IPS DF 6.9 (cell line): ENCODE results near the gene APBB2.

ENCODE experiments used
- DNase-seq: peaks from one replicate; pipeline ENCODE4 v3.0.0-alpha.2; 2013; ENCODE audit warnings: low read depth, low spot score
- H3K27ac ChIP-seq: one replicate; pipeline ENCODE4 v1.5.1; 2013; ENCODE audit warnings: low read length, control low read depth
- H3K27me3 ChIP-seq: 2 replicates; pipeline ENCODE4 v1.6.1; 2013; ENCODE audit warnings: mild to moderate bottlenecking, low read length; ENCODE audit not compliant: control insufficient read depth, insufficient read depth
- H3K36me3 ChIP-seq: 2 replicates; pipeline ENCODE4 v1.6.1; 2013; ENCODE audit warnings: low read length; ENCODE audit not compliant: control insufficient read depth, insufficient read depth
- H3K4me1 ChIP-seq: 2 replicates; pipeline ENCODE4 v1.6.1; 2013; ENCODE audit warnings: low read length; ENCODE audit not compliant: control insufficient read depth, insufficient read depth
- H3K4me3 ChIP-seq: 2 replicates; pipeline ENCODE4 v1.5.1; 2013; ENCODE audit warnings: mild to moderate bottlenecking, low read length
- H3K9me3 ChIP-seq: 2 replicates; pipeline ENCODE4 v1.6.1; 2013; ENCODE audit warnings: low read length, inconsistent platforms; ENCODE audit not compliant: control insufficient read depth, insufficient read depth
- WGBS: extraction: QIAGEN DNeasy Blood & Tissue Kit; methylation state at CpG from one replicate; pipeline ENCODE4 v1.1.7; 2013; ENCODE audit warnings: mixed read lengths, missing lambda C conversion rate; ENCODE audit not compliant: insufficient read length, insufficient coverage; 5-methylcytosine and 5-hydroxymethylcytosine counted together

Gene APBB2

GRCh38 chr4:41160856-41161255 is 53.5 kb downstream of the APBB2 start:
- no peaks in the 10 kb centered on the region for H3K36me3 ChIP-seq
- H3K4me3 ChIP-seq, result no peak overlapping the region
- H3K4me1 ChIP-seq, result no peaks in the 10 kb centered on the region
- DNase-seq, result no peak
- H3K27ac ChIP-seq, result no peak overlapping the region
- no CpG with 5 or more reads among the region's 4 CpGs for WGBS
- H3K27me3 ChIP-seq, result no peaks in the 10 kb centered on the region
- H3K9me3 ChIP-seq, result no peaks in the 10 kb centered on the region

DNA sequence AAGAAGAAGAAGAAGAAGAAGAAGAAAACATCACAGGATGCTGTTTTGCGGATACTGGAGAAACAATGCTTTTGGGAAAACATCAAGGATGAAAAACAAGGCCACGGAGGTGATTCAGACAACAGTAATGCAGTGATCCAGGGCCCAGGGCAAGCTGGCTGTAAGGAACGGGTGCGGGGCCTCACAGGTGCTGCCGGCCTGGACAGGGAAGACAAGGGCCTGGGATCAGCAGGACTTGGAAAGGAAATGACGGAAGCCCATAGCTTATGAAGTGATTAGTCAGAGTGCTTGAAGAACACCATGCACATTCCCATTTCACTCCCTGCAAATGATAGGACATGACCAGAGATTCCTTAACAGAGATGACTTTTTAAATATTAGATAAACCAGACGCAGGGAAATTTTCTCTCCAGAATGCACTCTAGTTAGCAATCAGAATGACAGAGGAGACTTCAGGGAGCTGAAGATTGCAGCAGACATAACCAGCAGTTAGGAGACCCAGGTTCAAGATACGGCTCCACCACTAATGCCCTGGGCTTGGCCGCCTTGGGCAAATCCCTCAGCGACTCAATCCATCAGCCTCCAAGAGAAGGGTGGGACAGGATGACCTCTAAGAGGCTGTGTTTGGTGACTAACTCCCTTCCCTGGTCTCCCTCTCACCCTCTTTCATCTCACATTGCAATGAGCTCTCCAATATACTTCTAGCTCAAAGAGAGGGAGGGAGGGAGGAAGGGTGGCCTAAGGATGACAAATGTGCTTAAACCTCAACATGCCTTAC is 54.1 kb downstream of the APBB2 start:
- WGBS, result no CpG with 5 or more reads among the region's 10 CpGs
- DNase-seq, result no peak
- no peak overlapping the region for H3K4me3 ChIP-seq

DNA sequence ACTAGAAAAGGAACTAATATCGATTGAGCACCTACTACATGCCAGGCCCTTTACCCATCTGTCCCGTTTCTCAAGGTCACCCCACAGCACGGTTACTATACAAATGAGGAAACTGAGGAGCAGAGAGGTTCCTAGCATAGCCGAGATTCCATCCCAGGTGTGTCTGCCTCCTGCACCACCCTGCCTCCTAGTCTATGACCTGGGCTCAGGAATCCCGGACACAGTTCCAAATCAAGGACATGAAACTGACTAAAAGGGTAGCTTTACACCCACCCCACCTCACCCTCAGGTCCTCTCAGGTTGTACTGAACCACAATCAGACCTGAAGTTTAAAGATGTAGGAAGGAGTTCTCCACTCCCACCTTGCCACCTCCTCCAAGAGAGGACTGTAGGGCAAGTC is 55.6 kb downstream of the APBB2 start:
- Histone ChIP-seq H3K36me3 (no peaks in the 10 kb centered on the region), H3K27me3 (no peaks in the 10 kb centered on the region), H3K4me1 (no peaks in the 10 kb centered on the region), H3K27ac (no peak overlapping the region), H3K9me3 (no peaks in the 10 kb centered on the region), H3K4me3 (no peak overlapping the region)
- DNase-seq, result no peak
- no CpG with 5 or more reads among the region's 5 CpGs for WGBS

More for the DNA sequence above, 54.1 kb downstream of the APBB2 start:
- Histone ChIP-seq H3K27me3 (no peaks in the 10 kb centered on the region), H3K27ac (no peak overlapping the region), H3K36me3 (no peaks in the 10 kb centered on the region), H3K9me3 (no peaks in the 10 kb centered on the region), H3K4me1 (no peaks in the 10 kb centered on the region)

- no peaks in the 10 kb centered on the region for H3K9me3 ChIP-seq
- no peaks in the 10 kb centered on the region for H3K27me3 ChIP-seq
- H3K27ac ChIP-seq, result no peak overlapping the region
- WGBS, result no CpG with 5 or more reads among the region's 1 CpG
- H3K36me3 ChIP-seq, result no peaks in the 10 kb centered on the region
- H3K4me3 ChIP-seq, result no peak overlapping the region
- H3K4me1 ChIP-seq, result no peaks in the 10 kb centered on the region
- DNase-seq, result no peak
Measured at GRCh38 chr4:41158274-41158673, 56.1 kb downstream of the APBB2 start.

- no CpG with 5 or more reads among the region's 6 CpGs for WGBS
- Histone ChIP-seq H3K9me3 (no peaks in the 10 kb centered on the region), H3K36me3 (no peaks in the 10 kb centered on the region), H3K27me3 (no peaks in the 10 kb centered on the region), H3K4me1 (no peaks in the 10 kb centered on the region), H3K27ac (no peak overlapping the region), H3K4me3 (no peak overlapping the region)
- no peak for DNase-seq
Measured at GRCh38 chr4:41157009-41157408, 57.3 kb downstream of the APBB2 start.

DNA sequence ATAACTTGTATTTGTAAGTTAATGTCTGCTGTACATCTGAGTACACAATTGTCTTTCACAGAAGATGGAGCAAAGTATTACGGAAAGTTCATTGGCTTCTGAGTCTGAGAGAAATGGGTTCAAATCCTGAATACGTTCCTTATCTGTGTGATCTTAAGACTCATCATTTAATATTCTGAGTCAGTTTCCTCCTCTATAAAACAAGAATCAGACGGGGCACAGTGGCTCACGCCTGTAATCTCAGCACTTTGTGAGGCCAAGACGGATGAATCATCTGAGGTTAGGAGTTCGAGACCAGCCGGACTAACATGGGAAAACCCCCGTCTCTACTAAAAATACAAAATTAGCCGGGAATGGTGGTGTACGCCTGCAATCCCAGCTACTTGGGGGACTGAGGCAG is 57.8 kb downstream of the APBB2 start:
- WGBS, result no CpG with 5 or more reads among the region's 10 CpGs
- H3K4me1 ChIP-seq, result no peaks in the 10 kb centered on the region
- no peaks in the 10 kb centered on the region for H3K36me3 ChIP-seq
- H3K9me3 ChIP-seq, result no peaks in the 10 kb centered on the region
- no peak overlapping the region for H3K4me3 ChIP-seq
- H3K27ac ChIP-seq, result no peak overlapping the region
- H3K27me3 ChIP-seq, result no peaks in the 10 kb centered on the region
- DNase-seq, result no peak

GRCh38 chr4:41155194-41155830 is 59.0 kb downstream of the APBB2 start:
- H3K4me3 ChIP-seq, result no peak overlapping the region
- DNase-seq, result no peak
- no peaks in the 10 kb centered on the region for H3K4me1 ChIP-seq
- no CpG with 5 or more reads among the region's 5 CpGs for WGBS
- H3K27me3 ChIP-seq, result no peaks in the 10 kb centered on the region
- no peak overlapping the region for H3K27ac ChIP-seq
- H3K36me3 ChIP-seq, result no peaks in the 10 kb centered on the region
- no peaks in the 10 kb centered on the region for H3K9me3 ChIP-seq

GRCh38 chr4:41154814-41155177 is 59.5 kb downstream of the APBB2 start:
- no peak overlapping the region for H3K27ac ChIP-seq
- no CpG with 5 or more reads among the region's 5 CpGs for WGBS
- H3K36me3 ChIP-seq, result no peaks in the 10 kb centered on the region
- no peaks in the 10 kb centered on the region for H3K27me3 ChIP-seq
- DNase-seq, result no peak
- H3K4me3 ChIP-seq, result no peak overlapping the region
- H3K4me1 ChIP-seq, result no peaks in the 10 kb centered on the region
- H3K9me3 ChIP-seq, result no peaks in the 10 kb centered on the region

- Histone ChIP-seq H3K27me3 (no peaks in the 10 kb centered on the region), H3K9me3 (no peaks in the 10 kb centered on the region), H3K27ac (no peak overlapping the region), H3K4me1 (no peaks in the 10 kb centered on the region), H3K4me3 (no peak overlapping the region), H3K36me3 (no peaks in the 10 kb centered on the region)
- no peak for DNase-seq
- WGBS, result no CpG with 5 or more reads among the region's 6 CpGs
Measured at GRCh38 chr4:41154010-41154813, 60.1 kb downstream of the APBB2 start.

GRCh38 chr4:41150401-41150800 is 63.9 kb downstream of the APBB2 start:
- Histone ChIP-seq H3K9me3 (no peaks in the 10 kb centered on the region), H3K4me3 (no peak overlapping the region), H3K4me1 (0 out of 2 replicates have a peak, but pooled peaks cover 2% of the 10 kb centered on the region), H3K27ac (no peak overlapping the region), H3K27me3 (no peaks in the 10 kb centered on the region), H3K36me3 (no peaks in the 10 kb centered on the region)
- WGBS, result no CpG with 5 or more reads among the region's 2 CpGs
- DNase-seq, result no peak
